OCI-LY7 (cell line): Measurements from ENCODE around the gene AGMO.

Experiments used
- EZH2phosphoT487 ChIP-seq: fragments of 200-600 bp; sonication (generic); IDR thresholded peaks from 2 replicates; pipeline ENCODE4 v1.6.1; 2018; ENCODE audit warnings: low read depth, borderline replicate concordance, mild to moderate bottlenecking, mixed run types, antibody characterized with exemption, low read length, moderate library complexity, mixed read lengths
- TF ChIP-seq, protein P1 (sequence below): fragments of 200-600 bp; sonication (generic); conservative IDR thresholded peaks from 2 replicates; pipeline ENCODE4 v1.5.1; 2014; ENCODE audit warnings: mild to moderate bottlenecking, antibody characterized with exemption, low read length, moderate library complexity, mixed read lengths

DNA sequence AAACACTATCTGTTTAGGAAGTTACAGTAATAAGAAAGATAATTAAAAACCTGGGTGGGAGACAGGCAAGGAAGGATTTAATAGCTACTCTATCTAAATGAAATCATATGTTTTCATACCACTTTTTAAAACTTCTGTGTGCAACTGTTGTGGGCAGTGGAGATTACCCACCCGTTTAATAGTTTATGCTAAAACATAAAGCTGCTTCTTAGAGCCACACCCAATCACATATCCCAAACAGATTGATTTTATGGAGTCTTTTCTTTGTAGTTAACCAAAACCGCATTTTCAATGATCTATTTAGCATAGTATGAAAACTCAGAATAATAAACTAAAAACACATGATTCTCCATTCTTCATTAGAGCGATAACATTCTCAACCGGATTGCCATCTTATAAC, 304.1 kb downstream of the AGMO start:
- TF ChIP-seq, protein P1, sequence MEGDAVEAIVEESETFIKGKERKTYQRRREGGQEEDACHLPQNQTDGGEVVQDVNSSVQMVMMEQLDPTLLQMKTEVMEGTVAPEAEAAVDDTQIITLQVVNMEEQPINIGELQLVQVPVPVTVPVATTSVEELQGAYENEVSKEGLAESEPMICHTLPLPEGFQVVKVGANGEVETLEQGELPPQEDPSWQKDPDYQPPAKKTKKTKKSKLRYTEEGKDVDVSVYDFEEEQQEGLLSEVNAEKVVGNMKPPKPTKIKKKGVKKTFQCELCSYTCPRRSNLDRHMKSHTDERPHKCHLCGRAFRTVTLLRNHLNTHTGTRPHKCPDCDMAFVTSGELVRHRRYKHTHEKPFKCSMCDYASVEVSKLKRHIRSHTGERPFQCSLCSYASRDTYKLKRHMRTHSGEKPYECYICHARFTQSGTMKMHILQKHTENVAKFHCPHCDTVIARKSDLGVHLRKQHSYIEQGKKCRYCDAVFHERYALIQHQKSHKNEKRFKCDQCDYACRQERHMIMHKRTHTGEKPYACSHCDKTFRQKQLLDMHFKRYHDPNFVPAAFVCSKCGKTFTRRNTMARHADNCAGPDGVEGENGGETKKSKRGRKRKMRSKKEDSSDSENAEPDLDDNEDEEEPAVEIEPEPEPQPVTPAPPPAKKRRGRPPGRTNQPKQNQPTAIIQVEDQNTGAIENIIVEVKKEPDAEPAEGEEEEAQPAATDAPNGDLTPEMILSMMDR, result no peak
- TF ChIP-seq EZH2phosphoT487, result no peak
